T-helper 2 cell treated with Interferon-gamma antibody and Interleukin-4, amounts not matched to agents 100 ng/mL and 5 ng/mL, for 36 hours (primary cell): Measurements from ENCODE around the gene FAM219B. TPM values are rescaled to one million over a fixed set of nuclear protein-coding genes. Genes with fewer than 3 reads are reported as not detected.
"Not testable (repeated sequence)": the region's sequence is repeated elsewhere in the genome, so short reads cannot be mapped to it uniquely, and the experiment has no call there.

Source experiments
- intact Hi-C: fragments of 100-400 bp; cut with micrococcal nuclease; formaldehyde crosslinking; loops from one replicate; pipeline ENCODE4 v1.15.1; 2023
- total RNA-seq: library from RNA; stranded (reverse); gene quantifications from 2 replicates; pipeline ENCODE4 v1.2.3, GENCODE V29; 2022

The FAM219B gene
- total RNA-seq, 1 donor from 2014 or later: 86.5 TPM

DNA sequence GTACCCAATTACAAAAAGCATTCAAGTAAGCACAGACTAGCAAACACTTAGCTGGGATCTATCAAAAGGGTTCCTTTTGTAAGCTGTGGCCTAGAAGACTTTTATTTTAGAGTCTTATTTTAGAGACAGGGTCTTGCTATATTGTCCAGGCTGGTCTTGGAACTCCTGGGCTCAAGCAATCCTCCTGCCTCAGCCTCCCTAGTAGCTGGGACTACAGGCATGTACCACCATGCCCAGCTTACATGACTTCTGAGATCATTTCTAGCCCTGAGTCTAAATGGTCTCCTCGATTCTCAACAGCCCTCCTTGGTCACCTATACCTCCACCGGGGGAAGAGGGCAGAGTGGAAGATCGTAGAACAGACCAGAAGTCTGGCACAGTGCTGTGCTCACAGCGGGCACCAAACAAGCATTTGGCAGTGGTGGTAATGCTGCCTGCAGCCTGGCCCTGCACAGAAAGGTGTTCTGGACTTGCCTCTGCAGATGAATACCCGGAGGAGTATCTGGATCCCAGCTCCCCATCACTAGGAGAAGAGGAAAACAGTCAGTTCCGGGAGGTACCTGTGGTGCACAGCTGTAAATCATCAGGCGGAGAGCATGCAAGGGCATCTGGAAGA lies 2.4 kb downstream of the FAM219B start:
- intact Hi-C loops: no loop called here

DNA sequence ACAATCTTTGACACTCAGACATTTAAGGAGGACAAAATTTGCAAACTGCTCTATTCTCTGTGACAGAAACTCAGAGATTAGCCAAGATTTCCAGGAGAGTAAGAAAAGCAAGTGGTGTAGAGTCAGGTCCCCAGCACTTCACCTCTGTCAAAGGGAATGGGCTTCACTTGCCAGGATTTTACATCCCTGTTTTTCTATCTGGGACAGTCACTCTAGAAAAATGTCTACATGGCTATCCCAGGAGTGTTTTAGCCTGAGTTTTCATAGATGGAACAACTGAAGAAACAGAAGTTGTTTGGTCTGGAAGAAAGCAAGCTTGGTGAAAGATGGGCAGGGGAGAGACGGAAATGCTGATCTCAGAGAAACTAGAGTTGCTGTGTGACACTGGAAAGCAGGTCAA lies 3.0 kb downstream of the FAM219B start:
- intact Hi-C loops: no loop called here

DNA sequence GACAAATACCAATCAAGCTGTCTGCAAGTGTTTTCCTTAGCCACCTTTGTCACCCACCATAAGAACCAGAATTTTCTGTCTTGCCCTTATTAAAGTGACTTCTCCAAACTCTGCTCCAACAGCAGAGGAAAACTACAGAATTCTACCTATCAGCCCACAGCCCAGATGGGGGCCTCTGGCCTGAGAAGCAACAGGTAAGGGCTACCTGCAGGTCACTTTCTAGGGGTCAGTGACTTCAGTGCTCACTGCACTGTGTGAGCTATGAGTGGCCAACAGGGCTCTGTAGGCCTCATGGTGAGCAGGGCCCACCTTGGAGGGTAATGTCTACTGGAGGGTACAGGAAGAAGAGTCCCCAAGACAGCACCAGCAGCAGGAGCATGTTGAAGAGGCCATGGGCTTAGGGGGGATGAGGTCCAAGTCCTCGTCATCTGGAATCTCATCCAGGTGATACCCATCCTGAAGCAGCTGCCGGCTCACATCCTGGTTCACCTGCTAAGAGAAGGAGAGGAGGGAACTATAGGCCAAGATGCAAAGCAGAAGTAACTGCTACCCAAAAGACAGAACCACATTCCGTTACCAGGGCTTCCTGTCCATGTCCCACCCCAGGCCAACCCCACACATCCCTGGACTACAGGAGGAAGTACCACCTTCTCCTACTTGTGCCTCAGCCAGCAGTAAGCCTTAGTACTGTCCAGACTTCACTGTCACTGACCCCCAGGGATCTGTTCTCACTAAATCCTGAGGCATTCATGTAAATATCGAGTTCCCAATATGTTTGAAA lies 4.2 kb downstream of the FAM219B start:
- intact Hi-C loops: no loop called here

DNA sequence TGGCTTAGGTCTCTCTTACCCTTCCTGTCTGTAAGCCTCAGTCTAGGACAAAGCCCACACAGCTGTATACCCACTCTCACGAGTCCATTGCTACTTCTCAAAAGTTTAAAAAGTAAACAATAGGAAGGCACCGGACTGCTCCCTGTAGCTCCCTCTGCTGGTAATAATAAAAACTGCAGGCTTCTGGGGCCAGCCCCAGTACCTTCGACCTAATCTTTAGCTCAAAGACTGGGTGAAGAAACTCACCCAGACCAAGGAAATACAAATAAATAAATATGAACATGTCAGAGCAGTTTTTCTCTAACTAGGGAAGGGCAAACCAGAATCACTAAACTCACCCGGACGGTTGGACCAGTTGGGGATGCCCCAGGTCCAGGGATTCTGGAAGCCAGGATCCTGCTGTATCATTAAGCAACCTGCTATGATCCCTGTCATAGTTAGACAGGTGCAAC lies 5.0 kb downstream of the FAM219B start:
- intact Hi-C loops: no loop called here

DNA sequence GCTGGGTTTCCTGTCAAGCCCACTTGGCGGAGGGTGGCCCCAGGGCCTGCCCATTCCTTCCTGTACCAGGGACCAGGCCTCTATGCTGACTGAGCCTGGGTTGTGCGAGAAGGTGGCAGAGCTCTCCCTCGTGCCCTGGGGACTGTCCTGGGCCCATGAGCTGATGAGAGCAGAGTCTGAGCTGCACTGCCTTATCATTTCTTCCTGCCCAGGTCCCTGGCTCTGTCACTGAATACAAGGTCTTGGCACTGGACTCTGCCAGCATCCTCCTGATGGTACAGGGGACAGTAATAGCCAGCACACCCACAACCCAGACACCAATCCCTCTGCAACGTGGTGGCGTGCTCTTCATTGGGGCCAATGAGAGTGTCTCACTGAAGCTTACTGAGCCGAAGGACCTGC lies 9.3 kb downstream of the FAM219B start:
- intact Hi-C loops: no loop called here

DNA sequence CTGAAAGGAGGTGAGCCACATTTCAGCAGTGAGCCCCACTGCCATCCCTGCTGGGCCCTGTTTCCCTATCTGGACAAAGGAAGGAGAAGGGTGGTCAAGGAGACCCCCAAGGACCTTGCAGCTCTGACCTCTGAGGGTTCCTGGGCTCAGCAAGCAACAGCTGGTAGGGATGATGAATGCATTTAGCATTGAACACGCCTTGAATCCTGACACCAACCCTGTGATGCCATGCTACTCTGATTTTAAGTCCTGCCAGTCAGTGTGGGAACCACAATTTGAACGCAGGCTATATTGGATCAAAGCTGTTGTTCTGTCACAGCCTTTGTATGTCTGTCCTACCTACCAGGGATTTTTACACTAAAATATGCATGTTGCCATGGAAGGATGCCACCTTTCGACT lies 10.3 kb downstream of the FAM219B start:
- intact Hi-C loops: no loop called here

DNA sequence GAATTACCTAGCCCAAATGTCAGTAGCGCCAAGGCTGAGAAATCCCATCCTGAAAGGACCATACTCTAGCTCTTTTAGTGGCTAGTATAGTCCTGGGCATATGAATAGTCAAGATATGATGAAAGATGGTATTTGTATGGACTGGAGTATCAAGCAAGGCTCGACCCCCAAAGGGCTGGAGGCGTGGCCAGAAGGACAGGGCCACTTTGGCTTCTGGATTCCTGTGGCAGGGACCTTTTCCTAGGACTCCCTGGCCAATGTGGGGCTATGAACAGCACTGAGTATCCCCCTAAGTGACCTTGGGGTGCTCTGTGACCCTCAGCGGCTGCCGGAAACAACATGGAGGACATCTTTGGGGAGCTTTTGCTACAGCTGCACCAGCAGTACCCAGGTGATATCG lies 10.8 kb downstream of the FAM219B start:
- intact Hi-C loops: no loop called here

DNA sequence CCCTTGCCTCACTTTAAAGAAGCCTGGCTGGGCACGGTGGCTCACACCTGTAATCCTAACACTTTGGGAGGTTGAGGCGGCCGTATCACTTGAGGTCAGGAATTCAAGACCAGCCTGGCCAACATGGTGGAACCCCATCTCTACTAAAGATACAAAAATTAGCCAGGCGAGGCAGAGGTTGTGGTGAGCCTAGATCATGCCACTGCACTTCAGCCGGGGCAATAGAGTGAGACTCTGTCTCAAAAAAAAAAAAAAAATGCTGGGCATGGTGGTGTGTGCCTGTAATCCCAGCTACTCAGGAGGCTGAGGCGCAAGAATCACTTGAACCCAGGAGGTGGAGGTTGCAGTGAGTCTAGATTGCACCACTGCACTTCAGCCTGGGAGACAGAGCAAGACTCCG lies 12.3 kb downstream of the FAM219B start:
- intact Hi-C loops: not testable (repeated sequence)

DNA sequence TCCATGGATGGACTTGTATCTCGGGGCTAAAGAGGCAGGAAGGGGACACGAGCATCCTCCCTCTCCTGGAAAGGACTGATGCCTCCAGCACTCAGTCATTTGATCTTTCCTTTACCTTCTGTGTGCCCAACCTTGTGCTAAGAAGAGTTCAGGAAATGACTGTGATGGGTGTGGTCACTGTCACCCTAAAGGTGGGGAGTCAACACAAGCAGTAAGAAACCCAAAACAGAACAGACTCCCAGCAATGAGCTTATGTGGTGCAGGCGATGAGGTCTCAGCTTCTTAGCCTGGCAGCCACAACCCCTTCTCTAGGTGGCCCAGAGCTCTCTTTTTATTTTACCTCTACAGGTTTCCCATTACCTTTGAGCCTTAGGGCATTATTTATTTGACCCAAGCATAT lies 13.0 kb downstream of the FAM219B start:
- intact Hi-C loops: no loop called here

DNA sequence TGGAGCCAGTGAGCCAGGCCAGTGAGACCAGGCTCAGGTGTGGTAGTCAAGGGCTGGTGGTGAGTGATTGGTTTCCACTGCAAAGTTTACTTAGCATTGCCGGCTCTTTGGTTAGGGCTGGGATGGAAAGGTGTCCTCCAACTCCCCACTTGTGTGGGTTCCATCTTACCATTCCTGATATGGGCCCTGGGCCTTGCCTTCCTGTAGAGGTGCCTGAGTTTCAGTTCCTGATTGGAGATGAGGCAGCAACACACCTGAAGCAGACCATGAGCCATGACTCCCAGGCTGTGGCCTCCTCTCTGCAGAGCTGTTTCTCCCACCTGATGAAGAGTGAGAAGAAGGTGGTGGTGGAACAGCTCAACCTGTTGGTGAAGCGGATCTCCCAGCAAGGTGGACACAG lies 13.7 kb downstream of the FAM219B start:
- intact Hi-C loops: no loop called here

DNA sequence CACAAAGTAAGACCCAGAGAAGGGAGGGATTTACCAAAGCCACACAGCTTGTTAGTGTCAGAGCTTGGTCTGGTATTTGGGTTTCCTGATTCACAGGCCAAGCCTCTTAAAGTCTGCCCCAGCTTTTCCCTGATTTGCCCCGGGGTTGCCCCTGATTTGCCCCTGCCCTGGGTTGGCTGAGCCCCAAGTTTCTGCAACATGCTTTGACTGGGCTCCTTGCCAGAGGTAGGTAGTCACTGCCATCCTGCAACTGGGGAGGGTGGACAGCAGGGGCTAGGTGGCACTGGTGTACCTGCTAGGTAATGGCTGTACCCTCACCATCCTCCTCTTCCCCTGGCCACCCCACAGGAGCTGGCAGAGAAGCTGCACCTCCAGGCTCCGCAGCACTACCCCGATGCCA lies 14.3 kb downstream of the FAM219B start:
- intact Hi-C loops: no loop called here

DNA sequence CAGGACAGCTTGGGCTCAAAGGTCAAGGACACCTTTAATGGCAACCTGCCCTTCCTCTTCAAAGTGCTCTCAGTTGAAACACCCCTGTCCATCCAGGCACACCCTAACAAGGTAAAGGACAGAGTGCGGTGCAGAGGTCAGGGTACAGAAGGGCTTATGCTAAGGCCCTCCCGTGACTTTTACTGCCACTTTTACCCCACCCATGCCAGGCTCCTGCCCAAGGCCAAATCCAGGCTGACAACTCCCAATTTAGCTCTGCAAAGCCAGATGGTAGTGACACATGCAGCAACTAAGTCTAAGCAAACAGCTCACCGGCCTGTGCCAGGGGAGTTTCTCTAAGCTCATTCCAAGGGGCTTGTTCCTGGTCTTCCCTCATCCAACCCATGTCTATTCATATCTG lies 15.2 kb downstream of the FAM219B start:
- intact Hi-C loops: loop anchor here (2.0 kb wide), 1 partner anchor 15 kb away; the partner anchor contains the start of gene FAM219B

DNA sequence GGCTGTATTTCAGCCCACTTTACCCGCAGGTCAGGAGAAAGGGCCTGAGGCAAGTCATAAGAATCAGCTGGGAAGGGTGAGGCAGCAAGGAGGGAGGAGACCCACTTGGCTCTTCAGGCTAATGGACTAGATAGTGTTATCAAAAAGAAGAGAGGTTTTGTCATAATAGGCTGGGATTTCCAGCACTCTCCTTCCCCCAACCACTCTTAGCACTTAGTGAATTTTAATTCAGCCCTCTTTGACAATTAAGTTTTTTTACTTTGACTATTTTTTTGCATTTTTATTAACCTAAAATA lies 16.0 kb downstream of the FAM219B start:
- intact Hi-C loops: loop anchor here (1.0 to 2.0 kb wide), 2 partner anchors 16 to 17 kb away; partner anchors contain the start of genes FAM219B and SCAMP2

DNA sequence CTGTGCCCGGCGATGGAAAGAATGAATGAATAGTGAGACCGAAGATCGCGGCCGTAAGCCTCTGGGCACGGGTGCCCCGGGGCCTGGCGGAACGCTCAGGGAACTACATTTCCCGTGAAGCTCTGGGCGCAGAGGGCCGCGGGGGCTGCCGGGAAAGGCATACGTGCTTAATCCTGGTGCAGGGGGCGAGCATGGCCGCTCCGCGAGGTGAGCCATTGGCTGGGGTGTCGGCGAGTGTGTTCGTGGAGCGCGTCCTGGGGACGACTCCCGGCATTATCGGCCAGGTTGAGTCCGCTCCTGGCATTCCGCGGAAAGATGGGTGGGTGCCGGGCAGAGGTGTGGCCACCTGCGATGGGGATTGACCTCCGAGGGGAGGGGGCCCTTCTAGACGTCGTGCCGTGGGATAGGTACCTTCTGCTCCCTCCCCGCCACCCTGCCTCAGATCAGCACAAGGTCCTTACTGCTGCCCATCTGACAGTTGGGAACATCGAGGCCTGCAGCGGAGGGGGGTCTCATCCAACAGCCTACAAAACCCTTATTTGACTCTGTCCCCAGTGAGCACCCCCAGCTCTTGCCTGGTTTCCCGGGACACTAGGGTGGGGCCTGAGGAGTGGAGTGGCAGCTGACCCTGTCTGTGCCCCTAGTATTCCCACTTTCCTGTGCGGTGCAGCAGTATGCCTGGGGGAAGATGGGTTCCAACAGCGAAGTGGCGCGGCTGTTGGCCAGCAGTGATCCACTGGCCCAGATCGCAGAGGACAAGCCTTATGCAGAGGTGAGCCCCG lies 16.6 kb downstream of the FAM219B start, which contains the start of gene MPI:
Gene MPI, plus strand, starts transcription at position 160 of the 782 bp plus-strand sequence. Its CDS starts 32 bp downstream, at position 192.
- intact Hi-C loops: loop anchor here (1.0 to 2.0 kb wide), 2 partner anchors 17 kb away; partner anchors contain the start of genes FAM219B and SCAMP2

DNA sequence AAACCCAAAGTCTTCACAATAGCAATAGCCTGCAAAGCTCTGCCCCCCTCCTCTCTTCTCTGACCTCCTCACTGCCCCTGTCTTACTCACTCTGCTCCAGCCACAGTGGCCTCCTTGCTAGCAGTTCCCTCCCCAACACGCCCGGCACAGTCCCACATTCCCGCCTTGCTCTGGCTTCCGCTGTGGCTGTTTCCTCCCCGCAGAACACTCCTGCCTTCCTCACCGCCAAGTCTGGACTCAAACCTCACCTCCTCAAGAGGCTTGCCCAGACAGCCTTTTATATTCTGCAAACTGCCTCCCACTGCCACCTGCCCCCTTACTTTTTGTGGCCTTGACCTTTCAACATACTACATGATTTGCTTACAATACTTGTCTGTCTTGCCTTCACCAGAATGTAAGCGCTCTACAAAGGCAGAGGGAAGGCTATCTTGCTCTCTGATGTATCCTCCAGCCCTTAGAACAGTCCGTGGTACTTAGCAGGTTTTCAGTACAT lies 17.2 kb downstream of the FAM219B start:
- intact Hi-C loops: no loop called here

DNA sequence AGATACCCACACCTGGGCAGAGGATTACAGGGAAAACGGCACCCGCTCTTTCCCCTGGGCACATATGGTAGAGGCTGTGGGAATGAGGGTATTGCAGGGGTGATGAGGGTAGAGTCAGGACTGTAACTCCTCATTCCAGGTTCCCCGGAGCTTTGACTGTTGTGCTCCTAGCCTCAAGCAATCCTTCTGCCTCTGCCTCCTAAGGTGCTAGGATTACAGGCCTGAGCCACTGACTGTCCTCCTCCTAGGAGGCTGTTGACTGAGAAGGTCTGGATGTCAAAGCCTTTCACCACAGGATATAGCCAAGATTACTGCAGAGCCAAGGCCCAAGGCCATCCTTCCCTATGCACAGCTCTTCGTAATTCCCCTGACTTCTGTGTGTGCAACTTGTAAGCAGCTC lies 17.9 kb downstream of the FAM219B start:
- intact Hi-C loops: no loop called here

DNA sequence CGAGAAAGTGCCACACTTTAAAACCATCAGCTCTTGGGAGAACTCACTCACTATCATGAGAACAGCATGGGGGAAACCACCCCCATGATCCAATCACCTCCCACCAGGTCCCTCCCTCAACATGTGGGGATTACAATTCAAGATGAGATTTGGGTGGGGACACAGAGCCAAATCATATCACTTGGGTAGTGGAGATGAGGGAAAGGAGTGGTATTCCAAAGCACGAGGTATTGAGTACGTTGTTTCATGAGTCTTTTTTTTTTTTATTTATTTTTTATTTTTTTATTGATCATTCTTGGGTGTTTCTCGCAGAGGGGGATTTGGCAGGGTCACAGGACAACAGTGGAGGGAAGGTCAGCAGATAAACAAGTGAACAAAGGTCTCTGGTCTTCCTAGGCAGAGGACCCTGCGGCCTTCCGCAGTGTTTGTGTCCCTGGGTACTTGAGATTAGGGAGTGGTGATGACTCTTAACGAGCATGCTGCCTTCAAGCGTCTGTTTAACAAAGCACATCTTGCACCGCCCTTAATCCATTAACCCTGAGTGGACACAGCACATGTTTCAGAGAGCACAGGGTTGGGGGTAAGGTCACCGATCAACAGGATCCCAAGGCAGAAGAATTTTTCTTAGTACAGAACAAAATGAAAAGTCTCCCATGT lies 19.0 kb downstream of the FAM219B start:
- intact Hi-C loops: not testable (repeated sequence)

DNA sequence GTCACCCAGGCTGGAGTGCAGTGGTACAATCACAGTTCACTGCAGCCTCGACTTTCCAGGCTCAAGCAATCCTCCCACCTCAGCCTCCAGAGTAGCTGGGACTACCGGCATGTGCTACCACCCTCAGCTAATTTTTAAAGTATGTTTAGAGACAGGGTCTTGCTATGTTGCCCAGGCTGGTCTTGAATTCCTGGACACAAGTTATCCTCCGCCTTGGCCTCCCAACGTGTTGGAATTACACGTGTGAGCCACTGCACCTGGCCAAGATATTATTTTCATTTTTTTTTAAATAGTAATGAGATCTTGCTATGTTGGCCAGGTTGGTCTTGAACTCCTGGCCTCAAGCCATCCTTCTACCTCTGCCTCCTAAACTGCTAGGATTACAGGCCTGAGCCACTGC lies 21.2 kb downstream of the FAM219B start:
- intact Hi-C loops: no loop called here

DNA sequence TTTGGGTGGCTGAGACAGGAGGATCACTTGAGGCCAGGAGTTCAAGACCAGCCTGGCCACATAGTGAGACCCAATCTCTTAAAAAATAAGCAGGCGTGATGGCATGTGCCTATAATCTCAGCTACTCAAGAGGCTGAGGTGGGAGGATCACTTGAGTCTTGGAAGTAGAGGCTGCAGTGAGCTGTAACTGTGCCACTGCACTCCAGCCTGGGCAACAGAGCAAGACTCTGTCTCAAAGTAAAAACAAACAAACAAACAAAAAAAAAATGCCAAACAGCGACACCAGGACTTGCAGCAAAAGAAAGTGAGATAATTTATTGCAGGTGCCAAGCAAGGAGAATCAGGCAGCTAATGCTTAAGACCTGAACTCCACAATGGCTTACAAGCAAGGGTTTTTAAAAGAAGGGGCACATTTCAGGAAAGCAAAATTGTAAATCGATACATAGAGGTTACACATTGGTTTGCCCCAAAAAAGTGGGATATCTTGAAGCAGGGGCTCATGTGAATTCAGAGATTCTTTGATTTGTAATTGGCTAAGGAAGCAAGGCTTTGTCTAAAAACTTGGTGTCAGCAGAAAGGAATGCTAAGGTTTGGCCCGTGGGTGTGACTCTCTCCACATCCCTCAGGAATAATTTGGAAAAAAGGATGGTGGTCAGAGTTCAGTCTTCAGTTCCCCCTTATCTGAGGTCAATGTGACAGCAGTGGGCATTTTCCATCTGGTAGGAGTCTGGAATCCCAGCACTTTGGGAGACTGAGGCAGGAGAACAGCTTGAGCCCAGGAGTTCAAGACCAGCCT lies 22.0 kb downstream of the FAM219B start:
- intact Hi-C loops: no loop called here

DNA sequence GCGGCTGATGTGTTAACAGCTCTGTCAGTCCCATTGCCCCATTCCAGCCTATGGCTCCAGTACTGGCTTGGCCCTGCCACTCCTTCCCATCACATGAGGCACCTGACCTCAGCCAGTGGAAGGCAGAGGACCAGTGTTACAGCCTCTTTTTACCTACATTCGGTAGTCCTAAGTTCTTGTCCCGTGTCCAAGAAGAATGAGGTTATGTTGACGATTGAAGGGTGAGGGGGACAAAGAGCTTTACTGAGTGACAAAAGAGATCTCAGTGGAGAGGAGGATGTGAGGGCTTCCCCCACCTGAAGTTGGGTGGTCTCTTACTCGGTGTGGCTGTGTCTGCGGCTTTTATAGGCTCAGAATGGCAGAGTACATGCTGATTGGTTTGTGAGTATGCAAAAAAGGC lies 24.1 kb downstream of the FAM219B start:
- intact Hi-C loops: no loop called here

DNA sequence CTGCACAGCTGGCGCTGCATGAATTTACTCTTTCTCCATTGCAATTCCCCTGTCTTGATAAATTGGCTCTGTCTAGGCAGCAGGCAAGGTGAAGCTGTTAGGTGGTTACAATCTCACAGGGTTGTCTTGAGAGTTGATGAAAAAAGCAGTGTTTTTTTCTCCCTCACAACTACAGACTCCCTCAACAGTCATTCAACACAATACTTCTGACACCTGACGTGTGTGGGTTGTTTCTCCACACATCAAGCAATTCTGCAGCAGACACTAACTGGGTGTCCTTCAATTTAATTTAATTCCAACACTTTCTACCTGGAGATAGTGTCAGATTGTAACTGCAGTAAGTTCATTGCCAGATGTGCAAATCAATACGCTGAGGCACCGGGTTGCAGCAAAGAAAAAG lies 28.4 kb downstream of the FAM219B start:
- intact Hi-C loops: no loop called here
